GM18526 (cell line): ENCODE measurements around the gene TEAD1.

Experiments used
- POLR2A ChIP-seq: IDR thresholded peaks from 3 replicates; pipeline ENCODE4 v1.6.1; 2011; ENCODE audit not compliant: insufficient read length; ENCODE audit errors: extremely low read depth

Gene TEAD1

DNA sequence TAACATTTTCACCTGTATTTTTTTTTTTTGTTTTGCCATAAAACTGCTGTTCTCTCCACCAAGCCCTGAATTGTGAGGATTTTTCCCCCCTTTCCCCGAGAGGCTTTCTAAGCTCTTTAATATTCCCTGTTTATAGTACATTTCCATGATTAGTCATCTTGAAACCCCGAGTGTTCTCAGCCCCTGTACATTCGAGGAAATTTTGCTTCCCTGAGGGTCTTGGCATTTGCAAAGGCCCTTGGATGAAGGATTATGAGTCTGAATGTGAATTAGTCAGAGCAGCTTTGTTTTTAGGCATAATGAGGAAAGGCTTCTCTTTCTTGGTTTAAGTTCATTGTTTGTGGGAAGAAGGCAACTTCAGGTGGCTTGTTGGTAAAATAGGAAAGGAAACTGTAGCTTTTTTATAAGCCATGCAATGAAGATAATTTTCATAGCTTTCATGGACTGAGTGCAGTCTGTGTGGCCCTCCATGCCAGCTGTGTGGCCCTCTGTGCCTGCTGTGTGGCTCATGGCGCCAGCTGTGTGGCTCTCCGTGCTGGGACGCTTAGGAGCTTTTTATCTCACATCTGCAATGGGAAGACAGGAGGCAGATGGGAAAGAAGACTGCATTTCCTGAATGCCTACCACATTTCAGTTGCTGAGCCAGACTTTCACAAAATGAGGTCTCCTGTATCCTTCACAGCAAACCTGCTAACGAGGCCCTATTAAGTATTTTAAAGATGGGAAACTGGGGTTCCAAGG, 129.0 kb downstream of the TEAD1 start:
- TF ChIP-seq POLR2A, result no peak

DNA sequence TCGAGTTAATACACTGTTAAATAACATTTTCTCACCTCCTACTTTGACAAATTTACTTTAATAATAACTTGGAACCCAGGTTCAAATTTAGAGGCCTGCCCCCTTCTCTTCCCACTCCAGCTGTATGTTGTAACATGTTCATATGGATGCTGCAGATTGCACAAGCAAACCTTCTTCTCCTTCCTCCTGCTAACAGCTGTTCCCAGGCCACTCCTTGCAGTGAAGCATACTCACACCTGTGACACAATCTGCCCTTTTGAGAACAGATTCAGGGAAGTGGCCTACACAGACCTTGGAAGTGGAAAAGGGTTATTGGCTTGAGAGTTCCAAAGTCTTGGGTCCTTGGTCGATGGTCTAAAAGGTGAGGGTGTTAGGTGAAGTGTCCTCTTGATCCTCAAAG, 131.9 kb downstream of the TEAD1 start:
- no peak for TF ChIP-seq POLR2A

- TF ChIP-seq POLR2A, result no peak
Observed at GRCh38 chr11:12807621-12808020, 133.4 kb downstream of the TEAD1 start.

DNA sequence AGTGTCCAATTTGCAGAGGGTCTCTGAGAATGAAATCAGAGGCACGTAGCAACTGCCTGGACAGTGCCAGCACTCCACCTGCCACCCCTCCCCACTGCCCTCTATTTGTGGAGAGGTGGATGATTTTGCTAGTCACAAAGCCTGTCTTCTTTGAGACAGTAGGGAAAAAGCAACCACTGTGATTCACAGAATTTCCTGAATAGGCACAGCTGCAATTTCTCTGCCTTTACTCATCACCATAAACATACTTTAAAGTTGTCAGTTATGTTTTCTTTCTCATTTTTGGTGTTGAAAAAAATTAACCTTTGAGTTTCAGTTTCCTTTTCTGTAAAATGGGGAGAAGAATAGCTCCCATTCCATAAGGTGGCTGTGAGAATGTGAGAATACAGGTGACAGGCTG, 134.3 kb downstream of the TEAD1 start:
- TF ChIP-seq POLR2A, result no peak

DNA sequence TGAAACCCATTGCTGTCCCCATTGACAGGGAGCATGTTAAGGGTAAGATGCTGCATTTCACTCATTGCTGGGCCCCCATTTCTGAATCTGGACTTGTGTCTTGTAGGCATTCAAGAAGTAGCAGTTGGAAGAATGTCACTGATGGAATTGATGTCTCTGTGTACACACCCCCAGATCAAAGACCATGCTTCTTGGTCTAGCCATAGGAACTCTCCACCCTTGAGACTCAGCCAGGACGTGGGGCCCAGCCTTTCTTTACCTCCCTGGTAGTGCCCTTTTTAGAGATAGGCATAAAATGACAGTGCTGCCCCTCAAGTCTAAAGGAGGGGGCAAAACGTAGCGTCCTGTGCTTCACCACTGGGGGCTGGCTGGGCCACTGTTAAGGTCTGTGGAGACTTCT, 135.1 kb downstream of the TEAD1 start:
- TF ChIP-seq POLR2A, result no peak

- no peak for TF ChIP-seq POLR2A
Observed at GRCh38 chr11:12809864-12810567, 135.8 kb downstream of the TEAD1 start.

GRCh38 chr11:12810568-12810894, 136.3 kb downstream of the TEAD1 start:
- no peak for TF ChIP-seq POLR2A

DNA sequence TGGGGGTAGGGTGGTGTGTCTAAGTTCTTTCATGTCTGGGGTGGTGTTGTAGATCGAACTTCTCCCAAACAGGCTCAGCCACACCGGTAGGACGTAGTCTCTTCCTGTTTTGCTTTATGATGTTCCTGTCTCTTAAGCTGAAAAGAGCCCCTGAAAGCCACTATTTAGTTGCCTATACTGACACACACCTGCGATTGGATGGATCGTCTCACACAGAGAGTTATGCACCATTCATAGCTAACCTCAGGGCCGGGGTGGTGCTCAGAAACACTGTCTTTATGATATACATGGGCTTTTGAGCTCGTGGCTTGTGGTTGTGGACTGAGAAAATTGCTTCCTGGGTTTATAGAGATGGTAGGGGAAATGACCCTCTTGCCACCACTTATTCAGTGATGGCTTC, 137.6 kb downstream of the TEAD1 start:
- TF ChIP-seq POLR2A, result no peak

GRCh38 chr11:12812849-12813248, 138.6 kb downstream of the TEAD1 start:
- no peak for TF ChIP-seq POLR2A

GRCh38 chr11:12813371-12814225, 139.4 kb downstream of the TEAD1 start:
- no peak for TF ChIP-seq POLR2A

- TF ChIP-seq POLR2A, result no peak
Observed at GRCh38 chr11:12815129-12815480, 140.9 kb downstream of the TEAD1 start.

- no peak for TF ChIP-seq POLR2A
Observed at GRCh38 chr11:12815931-12816494, 141.8 kb downstream of the TEAD1 start.

DNA sequence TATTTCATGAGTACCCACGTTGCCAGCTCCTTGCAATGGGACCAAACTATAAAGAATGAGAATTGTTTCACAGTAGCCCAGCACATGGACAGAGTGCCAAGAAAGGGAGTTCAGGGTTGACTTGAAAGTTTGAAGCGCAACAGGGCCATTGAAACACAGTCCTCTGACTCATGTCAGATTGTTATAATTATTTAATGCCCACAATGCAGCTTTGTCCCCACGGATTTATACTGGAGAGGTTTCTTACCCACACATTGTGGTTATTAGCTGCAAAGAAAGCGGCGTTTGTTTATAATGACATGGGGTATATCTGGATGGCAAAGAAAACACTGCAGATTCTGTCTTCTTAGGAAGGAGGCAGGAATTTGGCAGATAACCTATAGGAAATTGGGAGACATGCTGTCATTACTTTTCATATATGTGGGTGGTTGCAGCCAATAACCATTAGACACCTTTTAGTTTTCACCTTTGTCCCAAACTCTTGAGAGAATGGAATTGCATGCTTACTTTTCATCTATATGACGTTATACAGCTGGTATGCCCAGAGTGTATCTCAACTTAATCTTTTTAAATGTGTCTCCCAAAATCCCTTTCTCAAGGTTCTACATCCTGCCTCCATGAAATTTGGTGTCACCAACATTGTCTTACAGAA, 143.6 kb downstream of the TEAD1 start:
- no peak for TF ChIP-seq POLR2A

GRCh38 chr11:12818333-12819015, 144.3 kb downstream of the TEAD1 start:
- TF ChIP-seq POLR2A, result no peak
